Heart left ventricle (tissue), 16 donors: Measurements from ENCODE around the gene ZNF23. TPM values are rescaled to one million over a fixed set of nuclear protein-coding genes. Genes with fewer than 3 reads are reported as not detected.
A peak's percentile ranks its signal among the peaks of the same experiment; 100 is the strongest.
"Not testable (repeated sequence)": the region's sequence is repeated elsewhere in the genome, so short reads cannot be mapped to it uniquely, and the experiment has no call there.

Experiments
- ATAC-seq, 4 donors: fragments of 200-7000 bp; cut with Tn5 transposase; one replicate each; pipeline ENCODE4 v1.9.1; 2020 to 2022; ENCODE audit warnings: moderate library complexity in 4 of 4, mild to moderate bottlenecking in 3 of 4, moderate number of reproducible peaks in 1 of 4
- DNase-seq, 5 donors: peaks; one replicate each; pipeline ENCODE4 v3.0.0-alpha.2; 2020
- H3K27ac ChIP-seq, 12 donors: fragments of 200-600 bp; sonication (generic) in 4 of 12; one replicate each; pipeline versions ENCODE4 v1.5.0 to v1.8.0; 2016 to 2022; ENCODE audit warnings: mild to moderate bottlenecking in 2 of 12
- H3K27me3 ChIP-seq, 9 donors: fragments of 200-600 bp; sonication (generic) in 2 of 9; one replicate each; pipeline versions ENCODE4 v1.5.1 to v1.8.0; 2016 to 2022; ENCODE audit warnings: mild to moderate bottlenecking in 3 of 9
- H3K36me3 ChIP-seq, 9 donors: fragments of 200-600 bp; sonication (generic) in 2 of 9; one replicate each; pipeline versions ENCODE4 v1.5.0 to v1.8.0; 2018 to 2022; ENCODE audit warnings: mild to moderate bottlenecking in 2 of 9
- H3K4me1 ChIP-seq, 12 donors: fragments of 200-600 bp; sonication (generic) in 4 of 12; one replicate each; pipeline versions ENCODE4 v1.5.0 to v1.8.0; 2016 to 2022; ENCODE audit warnings: mild to moderate bottlenecking in 3 of 12
- H3K4me3 ChIP-seq, 12 donors: fragments of 200-600 bp; sonication (generic) in 4 of 12; one replicate each; pipeline versions ENCODE4 v1.5.0 to v1.8.0; 2017 to 2022; ENCODE audit warnings: mild to moderate bottlenecking in 9 of 12, moderate library complexity in 4 of 12
- H3K9me3 ChIP-seq, 12 donors: fragments of 200-600 bp; sonication (generic) in 4 of 12; one replicate each; pipeline versions ENCODE4 v1.5.0 to v1.8.0; 2016 to 2022; ENCODE audit warnings: mild to moderate bottlenecking in 1 of 12
- POLR2A ChIP-seq, 2 donors: fragments of 450-650 bp; IDR thresholded peaks; one replicate each; pipeline ENCODE4 v1.6.1; 2017; ENCODE audit warnings: antibody characterized with exemption in 2 of 2, mild to moderate bottlenecking in 2 of 2, moderate library complexity in 2 of 2
- WGBS, 4 donors: extraction: QIAGEN DNeasy Blood & Tissue Kit in 2 of 4; methylation state at CpG; one replicate each; pipeline versions ENCODE4 v1.1.5 to v1.1.7; 2013 to 2018; 5-methylcytosine and 5-hydroxymethylcytosine counted together
- intact Hi-C, 10 donors: fragments of 100-400 bp; cut with DNase I; formaldehyde crosslinking; loops; one replicate each; pipeline versions ENCODE4 v1.11.1 to v1.14.2; 2022
- long read RNA-seq, 3 donors: library from polyadenylated mRNA; unstranded; transcript quantifications; one replicate each; pipeline ENCODE4 v2.0.0, GENCODE V29; 2020 to 2021
- polyA plus RNA-seq, 2 donors: library from polyadenylated mRNA; stranded (reverse); fragments of 200-250 nt; gene quantifications; one replicate each; pipeline ENCODE4 v1.2.3, GENCODE V29; 2013
- total RNA-seq, 9 donors: library from RNA; depleted of rRNA in 2 of 9; stranded (reverse); fragments of >200 nt in 2 of 9; fragmentation: NEBNext Ultra II Directional in 3 of 9; extraction: Animal tissue kit (Norgen Biotek cat#: 25700) in 3 of 9; gene quantifications; one replicate each; pipeline versions ENCODE4 v1.1.0 to v1.2.4, GENCODE V29; 2016 to 2023
- TF ChIP-seq, protein P1 (sequence below), 12 donors: fragments of 200-600 bp; sonication (generic) in 4 of 12; IDR thresholded peaks; one replicate each; pipeline versions ENCODE4 v1.5.0 to v1.8.0; 2018 to 2022; ENCODE audit warnings: antibody characterized with exemption in 12 of 12, mild to moderate bottlenecking in 5 of 12
- donor health status: ischemic (EF 13 %, LVEDD 7.1; RV severe dilation, severe dysfunction).
- donor health status: healthy with polysubstance abuse.
- donor health status: DM: no; HTN: yes; CAD: no.
- donor health status: DM: no; HTN: no; CAD: no.
- donor health status: ischemic (EF 25% LVEDD 6.9; RV normal size, moderate dysfunction).
- donor health status: ischemic (EF 25% LVEDD 5.7; RV mildly dilated, moderate dysfunction).
- donor health status: healthy.
- donor health status: DM: yes; HTN: yes; CAD: no.
- donor health status: ischemic (EF 35%, LVEDD 5.7; RV mildly dilated, moderate dysfunction).
- donor health status: nonischemic (EF 11% LVEDD 7.7; RV severe dilation, severe dysfunction).
- donor health status: DM: yes; HTN: yes; CAD: no.
- donor health status: PGD.
- donor health status: ischemic (EF 29% LVEDD 5.4; RV normal size, mild dysfunction).
- donor health status: nonischemic (EF 23%, LVEDD 6.1; RV moderate dilation, normal function).

Gene ZNF23
- total RNA-seq (1 to 10 TPM; 2.7 to 7.4 (median 5.3) TPM), polyA plus RNA-seq (1 to 10 TPM; 4.3 to 4.7 TPM)
- long read RNA-seq, donor 1, full-length matches to known transcripts, result 2 of 8 reads
- long read RNA-seq, donor 1, partial matches to known transcripts, result 0 of 8 reads
- long read RNA-seq, donor 1, other reads (novel, unspliced or antisense), result 6 of 8 reads
- long read RNA-seq, donor 2, partial matches to known transcripts, result 1 of 21 reads
- long read RNA-seq, donor 2, other reads (novel, unspliced or antisense), result 19 of 21 reads
- long read RNA-seq, donor 3, partial matches to known transcripts, result 2 of 9 reads
- long read RNA-seq, donor 3, other reads (novel, unspliced or antisense), result 5 of 9 reads

DNA sequence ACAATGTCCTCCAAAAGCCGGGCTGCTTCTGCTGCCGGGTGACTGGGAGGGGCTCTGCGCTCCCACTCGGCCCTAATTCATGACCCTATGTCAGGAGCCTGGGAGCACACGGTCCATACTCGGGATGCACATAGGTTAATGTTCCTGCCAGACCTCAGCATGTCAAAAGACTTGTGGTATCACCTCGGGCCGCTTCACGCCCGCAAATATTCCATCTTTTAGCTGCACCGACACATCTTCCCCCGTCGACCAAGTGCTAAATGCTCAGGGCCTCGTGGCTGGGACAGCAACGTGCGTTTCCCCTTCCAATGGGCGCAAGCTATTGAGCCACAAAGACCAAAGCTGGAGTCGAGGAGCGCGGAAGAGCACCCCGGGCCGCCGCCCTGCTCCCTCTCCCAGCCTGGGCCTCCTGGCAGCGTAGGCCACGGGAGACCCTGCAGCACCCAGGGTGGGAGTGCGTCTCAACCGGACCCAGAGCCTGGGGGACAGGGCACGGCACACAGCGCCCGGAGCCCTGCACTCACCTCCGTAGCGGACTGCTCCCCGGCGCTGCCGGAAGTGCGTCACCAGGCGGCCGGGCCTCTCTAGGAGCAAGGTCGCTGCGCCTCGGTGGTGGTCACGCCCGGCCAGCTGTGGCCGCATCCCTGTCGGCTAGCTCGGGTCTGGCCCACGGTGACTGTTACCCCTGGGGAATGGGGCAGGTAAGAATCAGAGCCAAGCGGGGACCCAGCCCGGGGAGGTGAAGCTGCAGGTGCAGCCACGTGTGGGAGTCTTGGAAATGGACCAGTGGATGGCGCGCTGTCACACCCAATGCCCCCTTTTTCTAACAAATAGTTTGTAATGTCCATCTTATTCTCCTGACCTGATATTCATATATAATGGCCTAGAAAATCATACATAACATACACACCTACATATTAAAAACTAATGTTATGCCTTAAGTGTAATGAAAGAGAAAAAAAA is at the start of gene ZNF23:
ZNF23 (minus strand) TSS at position 562 of the 963 bp plus-strand sequence. CDS start 5,451 bp downstream, outside the sequence.
- no peaks in the 10 kb centered on the region for H3K9me3 ChIP-seq
- ATAC-seq, result peak; percentile 98 to 100 (median 99)
- peak within 1 kb of the TSS; percentile 14 to 94 (median 88) for H3K27ac ChIP-seq
- peak; percentile 88 to 95 (median 88) for DNase-seq
- 0 to 1% (median 0%) methylated on average over 29 to 52 of the region's 52 CpGs for WGBS, 4 donors
- H3K4me3 ChIP-seq, result peak within 1 kb of the TSS; percentile 60 to 99 (median 90)
- peak in 1 of 2 donors; percentile 75 for TF ChIP-seq POLR2A (IDR thresholded peaks at IDR 0.05)
- TF ChIP-seq, protein P1, sequence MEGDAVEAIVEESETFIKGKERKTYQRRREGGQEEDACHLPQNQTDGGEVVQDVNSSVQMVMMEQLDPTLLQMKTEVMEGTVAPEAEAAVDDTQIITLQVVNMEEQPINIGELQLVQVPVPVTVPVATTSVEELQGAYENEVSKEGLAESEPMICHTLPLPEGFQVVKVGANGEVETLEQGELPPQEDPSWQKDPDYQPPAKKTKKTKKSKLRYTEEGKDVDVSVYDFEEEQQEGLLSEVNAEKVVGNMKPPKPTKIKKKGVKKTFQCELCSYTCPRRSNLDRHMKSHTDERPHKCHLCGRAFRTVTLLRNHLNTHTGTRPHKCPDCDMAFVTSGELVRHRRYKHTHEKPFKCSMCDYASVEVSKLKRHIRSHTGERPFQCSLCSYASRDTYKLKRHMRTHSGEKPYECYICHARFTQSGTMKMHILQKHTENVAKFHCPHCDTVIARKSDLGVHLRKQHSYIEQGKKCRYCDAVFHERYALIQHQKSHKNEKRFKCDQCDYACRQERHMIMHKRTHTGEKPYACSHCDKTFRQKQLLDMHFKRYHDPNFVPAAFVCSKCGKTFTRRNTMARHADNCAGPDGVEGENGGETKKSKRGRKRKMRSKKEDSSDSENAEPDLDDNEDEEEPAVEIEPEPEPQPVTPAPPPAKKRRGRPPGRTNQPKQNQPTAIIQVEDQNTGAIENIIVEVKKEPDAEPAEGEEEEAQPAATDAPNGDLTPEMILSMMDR (IDR thresholded peaks at IDR 0.05), result peak in 3 of 12 donors; percentile 8 to 24 (median 23)
- peaks cover 0 to 23% (median 12%) of the 10 kb centered on the region in 12 donors for H3K4me1 ChIP-seq
- intact Hi-C loops, result loop anchor here (1.0 to 2.0 kb wide), 3 partner anchors 21 to 23 kb away; no protein-coding TSS in a partner anchor
- H3K36me3 ChIP-seq, result no peaks in the 10 kb centered on the region
- H3K27me3 ChIP-seq, result no peaks in the 10 kb centered on the region

DNA sequence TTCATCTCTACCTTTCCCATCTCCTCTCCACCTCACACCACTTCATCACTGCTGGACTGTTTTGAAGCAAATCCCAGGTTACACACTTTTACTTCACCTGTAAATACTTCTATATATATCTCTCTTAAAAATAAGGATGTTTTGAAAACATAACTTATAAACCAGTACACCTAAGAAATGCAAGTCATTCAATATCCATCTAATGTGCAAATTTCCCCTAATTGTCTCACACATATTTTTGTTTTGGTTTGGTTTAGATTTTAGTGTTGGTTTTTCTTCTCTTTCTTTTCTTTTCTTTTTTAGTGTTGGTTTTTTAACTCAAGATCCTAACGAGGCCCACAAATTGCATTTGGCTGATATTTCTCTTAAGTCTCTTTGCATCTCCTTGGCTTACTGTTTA is 45.0 kb upstream of the ZNF23 start:
- WGBS, 4 donors, result 36 to 64% (median 48%) methylated on average over 1 of the region's 1 CpG
- no peak for TF ChIP-seq POLR2A (IDR thresholded peaks at IDR 0.05)
- TF ChIP-seq, protein P1 (IDR thresholded peaks at IDR 0.05), result no peak
- DNase-seq (no peak), ATAC-seq (no peak)
- H3K36me3 ChIP-seq, result no peaks in the 10 kb centered on the region
- H3K27ac ChIP-seq, result no peak overlapping the region
- H3K4me3 ChIP-seq, result no peak overlapping the region
- intact Hi-C loops, result no loop called here
- H3K9me3 ChIP-seq, result peaks cover 0 to 4% (median 0%) of the 10 kb centered on the region in 12 donors
- no peaks in the 10 kb centered on the region for H3K4me1 ChIP-seq
- peaks cover 0 to 14% (median 0%) of the 10 kb centered on the region in 9 donors for H3K27me3 ChIP-seq

DNA sequence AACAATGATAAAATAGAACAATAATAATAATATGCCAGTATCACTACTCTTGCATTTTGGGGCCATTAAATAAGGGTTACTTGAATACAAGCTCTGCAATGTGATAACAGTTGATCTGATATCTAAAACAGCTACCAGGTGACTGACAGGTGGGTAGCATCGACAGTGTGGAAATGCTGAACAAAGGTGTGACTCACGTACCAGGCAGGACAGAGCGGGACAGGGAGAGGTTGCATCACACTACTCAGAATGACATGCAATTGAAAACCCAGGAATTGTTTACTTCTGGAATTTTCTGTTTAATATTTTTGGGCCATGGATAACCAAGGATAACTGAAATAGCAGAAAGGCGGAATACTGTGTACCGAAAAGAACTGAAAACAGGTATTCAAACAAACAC is 42.9 kb upstream of the ZNF23 start:
- Histone ChIP-seq H3K27ac (no peak overlapping the region), H3K27me3 (peaks cover 0 to 17% (median 0%) of the 10 kb centered on the region in 9 donors), H3K36me3 (no peaks in the 10 kb centered on the region), H3K9me3 (no peaks in the 10 kb centered on the region), H3K4me1 (no peaks in the 10 kb centered on the region), H3K4me3 (no peak overlapping the region)
- ATAC-seq (no peak), DNase-seq (no peak)
- no peak for TF ChIP-seq POLR2A (IDR thresholded peaks at IDR 0.05)
- TF ChIP-seq, protein P1 (IDR thresholded peaks at IDR 0.05), result no peak
- intact Hi-C loops, result loop anchor here in 1 of 10 donors (5.0 kb wide), 1 partner anchor 93 kb away; no protein-coding TSS in a partner anchor
- WGBS, 4 donors, result 77 to 85% (median 83%) methylated on average over 5 of the region's 5 CpGs

DNA sequence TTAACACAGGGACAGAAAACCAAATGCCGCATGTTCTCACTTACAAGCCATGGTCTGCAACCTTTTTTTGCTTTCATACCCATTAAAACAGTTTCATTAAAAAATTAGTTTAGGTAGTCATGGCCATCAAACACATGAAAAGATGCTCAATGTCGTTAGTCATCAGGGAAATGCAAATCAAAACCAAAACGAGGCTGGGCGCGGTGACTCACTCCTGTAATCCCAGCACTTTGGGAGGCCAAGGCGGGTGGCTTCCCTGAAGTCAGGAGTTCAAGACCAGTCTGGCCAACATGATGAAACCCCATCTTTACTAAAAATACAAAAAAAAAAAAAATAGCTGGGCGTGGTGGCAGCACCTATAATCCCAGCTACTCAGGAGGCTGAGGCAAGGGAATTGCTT is 42.0 kb upstream of the ZNF23 start:
- H3K9me3 ChIP-seq, H3K4me1 ChIP-seq, ATAC-seq, H3K36me3 ChIP-seq, DNase-seq, H3K4me3 ChIP-seq, H3K27ac ChIP-seq: not testable (repeated sequence)
- WGBS, 4 donors, result 69 to 79% (median 76%) methylated on average over 7 of the region's 7 CpGs
- H3K27me3 ChIP-seq, result peaks cover 0 to 17% (median 0%) of the 10 kb centered on the region in 9 donors
- intact Hi-C loops, result loop anchor here in 1 of 10 donors (5.0 kb wide), 1 partner anchor 92 kb away; no protein-coding TSS in a partner anchor
